Upper lobe of left lung (tissue), 4 donors: Measurements from ENCODE around the gene LRRC8B.

Source experiments
- CTCF ChIP-seq, 6 experiments: fragments of 450-650 bp in 4 of 6; fragments of 200-600 bp in 2 of 6; sonication (generic) in 2 of 6; IDR thresholded peaks; one replicate each; pipeline ENCODE4 v1.5.1; 2016 to 2019; ENCODE audit warnings: antibody characterized with exemption in 6 of 6
- POLR2A ChIP-seq, 4 donors: fragments of 450-650 bp; IDR thresholded peaks; one replicate each; pipeline ENCODE4 v1.5.1; 2016 to 2017; ENCODE audit warnings: antibody characterized with exemption in 4 of 4, mild to moderate bottlenecking in 2 of 4

GRCh38 chr1:89576013-89576412 lies 51.4 kb downstream of the LRRC8B start:
- TF ChIP-seq CTCF (IDR thresholded peaks at IDR 0.05), result no peak
- TF ChIP-seq POLR2A (IDR thresholded peaks at IDR 0.05), result no peak
